K562 (cell line): ENCODE results near the gene ABHD5. TPM values are rescaled to one million over a fixed set of nuclear protein-coding genes. Genes with fewer than 3 reads are reported as not detected.

ENCODE experiments used
- BCLAF1 ChIP-seq, 2 experiments: fragments of 450-650 bp in 1 of 2; IDR thresholded peaks; 2 replicates each; pipeline ENCODE4 v1.6.1; 2011 to 2017; ENCODE audit warnings: low read depth in 2 of 2, antibody characterized with exemption in 1 of 2, borderline replicate concordance in 1 of 2, low read length in 1 of 2, mild to moderate bottlenecking in 1 of 2, mixed read lengths in 1 of 2; ENCODE audit not compliant: control insufficient read depth in 1 of 2
- CUX1 ChIP-seq: fragments of 200-800 bp; sonication (Bioruptor generic); IDR thresholded peaks from 2 replicates; pipeline ENCODE4 v1.6.1; 2016; ENCODE audit warnings: missing genetic modification characterization, missing compliant biosample characterization
- KLF10 ChIP-seq: fragments of 250-450 bp; sonication (Bioruptor Pico); IDR thresholded peaks from 2 replicates; pipeline ENCODE4 v1.6.1; 2021; ENCODE audit warnings: matching md5 sums
- XRCC3 ChIP-seq: fragments of 450-650 bp; IDR thresholded peaks from 2 replicates; pipeline ENCODE4 v1.6.1; 2017; ENCODE audit warnings: mild to moderate bottlenecking, moderate library complexity
- ZNF318 ChIP-seq, 2 experiments: fragments of 450-650 bp; IDR thresholded peaks; 2 replicates each; pipeline ENCODE4 v1.6.1; 2016; ENCODE audit warnings: mild to moderate bottlenecking in 2 of 2, borderline replicate concordance in 1 of 2, low read depth in 1 of 2, moderate library complexity in 1 of 2
- ZNF740 ChIP-seq, 3 experiments: fragments of 200-800 bp in 1 of 3; sonication (Bioruptor generic) in 1 of 3; sonication (generic) in 1 of 3; formaldehyde crosslinking in 1 of 3; IDR thresholded peaks; 2 replicates each; pipeline versions ENCODE4 v1.6.1 to v1.8.0; 2016 to 2022; ENCODE audit warnings: mild to moderate bottlenecking in 2 of 3, missing compliant biosample characterization in 2 of 3, missing genetic modification characterization in 2 of 3, missing genetic modification reagents in 1 of 3
- ZNF780A ChIP-seq: fragments of 250-450 bp; sonication (Bioruptor Pico); IDR thresholded peaks from 2 replicates; pipeline ENCODE4 v1.5.0; 2021; ENCODE audit warnings: mild to moderate bottlenecking
- polyA plus RNA-seq, 8 experiments: library from polyadenylated mRNA; depleted of rRNA in 4 of 8; stranded (reverse) in 5 of 8; unstranded in 3 of 8; fragments of >200 nt; fragmentation: Nextera tagmentation in 2 of 8; fragmentation: Illumina TruSeq in 1 of 8; extraction: Ambion mirVana in 2 of 8; extraction: Trizol in 1 of 8; gene quantifications; 2 replicates each; pipeline versions ENCODE4 v1.2.1 to v1.2.3, GENCODE V29; 2011 to 2014; ENCODE audit warnings: inconsistent platforms in 1 of 8, missing spikeins in 1 of 8
- total RNA-seq, 7 experiments: library from RNA; depleted of rRNA in 6 of 7; stranded (reverse); fragments of >200 nt in 6 of 7; fragmentation: Illumina TruSeq in 2 of 7; extraction: Trizol in 2 of 7; gene quantifications; 2 replicates each; pipeline versions ENCODE4 v1.2.1 to v1.2.3, GENCODE V29; 2011 to 2021; ENCODE audit warnings: low replicate concordance in 1 of 7

Gene ABHD5
- total and polyA plus RNA-seq, 9 of the 15 experiments (the other 6 are each of a cell fraction or from before 2014, with no cell fraction given), result 27.8 to 61.7 (median 39.9) TPM

- TF ChIP-seq ZNF318 (IDR thresholded peaks at IDR 0.05; ENCODE audit: borderline replicate concordance in 1 of 2, low read depth in 1 of 2) (no peak), ZNF780A (CRISPR knock-in tag) (peak; percentile 52; the same call in 1 of the 2 replicates), XRCC3 (no peak), KLF10 (no peak), ZNF740 (CRISPR knock-in tag; IDR thresholded peaks at IDR 0.05) (no peak), ZNF740 (tag; IDR thresholded peaks at IDR 0.05) (peak in 1 of 2 experiments; percentile 75; a peak in 1 of 4 replicates), CUX1 (CRISPR knock-in tag) (no peak), BCLAF1 (IDR thresholded peaks at IDR 0.05; ENCODE audit: borderline replicate concordance in 1 of 2, control insufficient read depth in 1 of 2, low read depth in 2 of 2, low read length in 1 of 2) (no peak)
Observed at GRCh38 chr3:43688245-43688650, 2.5 kb upstream of the ABHD5 start (continued).
